ENCODE measurements around the gene SNF8. TPM values are rescaled to one million over a fixed set of nuclear protein-coding genes. Genes with fewer than 3 reads are reported as not detected.

The SNF8 gene
- total and polyA plus RNA-seq, 8 donors, result 34.9 to 78.6 (median 47.9) TPM

GRCh38 chr17:48901241-48901640 is 43.4 kb downstream of the SNF8 start:
- intact Hi-C loops (cut with DNase I), result no loop called here
- no peak for FAIRE-seq

GRCh38 chr17:48894886-48895285 is 49.8 kb downstream of the SNF8 start:
- Histone ChIP-seq H3K9me3 (no peaks in the 10 kb centered on the region), H3K4me1 (peaks cover 5 to 18% (median 9%) of the 10 kb centered on the region in 3 donors), H3K27ac (no peak overlapping the region), H3K4me3 (no peak overlapping the region), H3K36me3 (peaks cover 0 to 8% (median 0%) of the 10 kb centered on the region in 3 donors), H3K27me3 (no peaks in the 10 kb centered on the region)
- intact Hi-C loops (cut with DNase I), result no loop called here
- no peak for FAIRE-seq
- no peak for TF ChIP-seq CTCF (IDR thresholded peaks at IDR 0.05)
- WGBS, 2 donors, result 59 to 74% methylated on average over 3 of the region's 3 CpGs
- DNase-seq, result no peak
- no peak for ATAC-seq

More at GRCh38 chr17:48901241-48901640, 43.4 kb downstream of the SNF8 start:
- Histone ChIP-seq H3K27me3 (no peaks in the 10 kb centered on the region), H3K9me3 (no peaks in the 10 kb centered on the region), H3K4me3 (no peak overlapping the region), H3K27ac (no peak overlapping the region), H3K36me3 (no peaks in the 10 kb centered on the region), H3K4me1 (no peaks in the 10 kb centered on the region)
- no peak for ATAC-seq
- DNase-seq, result no peak
- TF ChIP-seq CTCF (IDR thresholded peaks at IDR 0.05), result no peak
- 13 to 14% methylated on average over 1 of the region's 1 CpG for WGBS, 2 donors

GRCh38 chr17:48893646-48894508 is 50.8 kb downstream of the SNF8 start:
- Histone ChIP-seq H3K4me3 (peak overlapping the region in 3 of 4 donors; percentile 65 to 68 (median 65)), H3K27ac (no peak overlapping the region), H3K27me3 (no peaks in the 10 kb centered on the region), H3K4me1 (peaks cover 5 to 18% (median 9%) of the 10 kb centered on the region in 3 donors), H3K36me3 (peaks cover 0 to 8% (median 0%) of the 10 kb centered on the region in 3 donors), H3K9me3 (no peaks in the 10 kb centered on the region)
- TF ChIP-seq CTCF (IDR thresholded peaks at IDR 0.05), result no peak
- WGBS, 2 donors, result 50 to 54% methylated on average over 5 of the region's 5 CpGs
- intact Hi-C loops (cut with DNase I), result no loop called here
- ATAC-seq (no peak), DNase-seq (no peak), FAIRE-seq (no peak)

GRCh38 chr17:48892940-48893645 is 51.5 kb downstream of the SNF8 start:
- peaks cover 5 to 18% (median 9%) of the 10 kb centered on the region in 3 donors for H3K4me1 ChIP-seq
- no peaks in the 10 kb centered on the region for H3K27me3 ChIP-seq
- peak overlapping the region; percentile 56 to 66 (median 61) for H3K27ac ChIP-seq
- TF ChIP-seq CTCF (IDR thresholded peaks at IDR 0.05), result no peak
- FAIRE-seq (no peak), ATAC-seq (no peak), DNase-seq (peak in 1 of 6 donors; percentile 20)
- intact Hi-C loops (cut with DNase I), result no loop called here
- peaks cover 0 to 8% (median 0%) of the 10 kb centered on the region in 3 donors for H3K36me3 ChIP-seq
- 0% methylated on average over 24 of the region's 24 CpGs for WGBS, 2 donors
- H3K9me3 ChIP-seq, result no peaks in the 10 kb centered on the region
- H3K4me3 ChIP-seq, result peak overlapping the region; percentile 47 to 68 (median 65)
